Measurements from ENCODE around the gene ANKS3.

DNA sequence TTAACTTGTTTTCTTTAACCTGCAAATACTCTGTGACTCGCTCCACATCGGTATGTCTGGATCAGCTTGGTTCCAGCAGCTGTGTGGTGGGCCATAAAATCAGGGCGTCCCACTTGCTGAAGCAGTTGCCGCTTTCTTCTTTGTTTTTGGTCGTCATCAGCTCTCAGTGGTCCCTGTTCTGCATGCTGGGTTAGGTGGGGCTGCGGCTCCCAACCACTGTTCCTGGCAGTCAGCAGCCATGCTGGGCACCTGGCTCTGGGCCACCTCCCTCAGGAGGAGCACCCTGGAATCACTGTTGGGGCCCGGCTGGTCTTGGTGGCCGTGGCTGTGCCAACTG lies 86.5 kb downstream of the ANKS3 start:
- TF ChIP-seq TCF12 (IDR thresholded peaks at IDR 0.05; ENCODE audit: low read depth) (no peak), RAD21 (IDR thresholded peaks at IDR 0.05; ENCODE audit: low read depth) (no peak)
